Endometrial microvascular endothelial cells (primary cell): Measurements from ENCODE around the gene SCGB3A2. TPM values are rescaled to one million over a fixed set of nuclear protein-coding genes. Genes with fewer than 3 reads are reported as not detected.
"Not testable (repeated sequence)": the region's sequence is repeated elsewhere in the genome, so short reads cannot be mapped to it uniquely, and the experiment has no call there.

ENCODE experiments used
- in situ Hi-C: cut with HindIII; loops from 2 replicates; pipeline ENCODE4 v1.10.0; 2017; ENCODE audit warnings: low sequenced_read_pairs, low pct_unique_long_range_greater_than_20kb; ENCODE audit errors: inconsistent ontology term
- total RNA-seq: library from RNA; depleted of rRNA; stranded (reverse); fragments of >200 nt; gene quantifications from one replicate; pipeline ENCODE4 v1.2.3, GENCODE V29; 2015; ENCODE audit errors: inconsistent ontology term

SCGB3A2 gene
- total RNA-seq, 1 donor from 2014 or later: not detected

DNA sequence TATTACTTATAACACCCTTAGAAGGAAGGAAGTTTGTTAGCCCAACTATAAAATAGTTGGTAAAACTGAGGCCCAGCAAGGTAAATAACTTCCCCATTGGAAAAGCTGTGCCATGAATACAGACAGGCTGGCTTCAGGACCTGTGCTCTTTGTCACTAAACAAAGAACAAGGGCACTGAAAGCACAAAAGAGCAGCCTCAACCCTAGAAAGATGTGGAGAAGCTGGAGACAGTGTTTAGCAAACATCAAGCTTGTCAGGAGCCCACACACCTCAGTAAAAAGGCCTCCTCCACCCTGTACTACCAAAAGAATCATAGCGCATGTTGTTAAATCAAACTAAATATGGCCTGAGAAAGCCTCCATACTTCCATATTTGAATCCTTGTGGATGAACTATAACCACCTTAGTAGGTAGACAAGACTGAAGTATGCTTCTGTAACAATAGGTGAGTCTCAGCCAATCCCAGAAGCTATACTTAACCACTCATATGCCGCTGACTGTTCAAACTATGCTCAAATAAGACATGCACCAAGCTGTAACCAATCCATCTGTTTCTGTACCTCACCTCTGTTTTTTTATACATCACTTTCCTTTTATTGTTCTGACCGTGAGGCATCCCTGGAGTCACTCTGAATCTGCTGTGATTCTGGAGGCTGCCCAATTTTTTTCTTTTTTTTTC is 18.4 kb upstream of the SCGB3A2 start:
- in situ Hi-C loops: no loop called here

DNA sequence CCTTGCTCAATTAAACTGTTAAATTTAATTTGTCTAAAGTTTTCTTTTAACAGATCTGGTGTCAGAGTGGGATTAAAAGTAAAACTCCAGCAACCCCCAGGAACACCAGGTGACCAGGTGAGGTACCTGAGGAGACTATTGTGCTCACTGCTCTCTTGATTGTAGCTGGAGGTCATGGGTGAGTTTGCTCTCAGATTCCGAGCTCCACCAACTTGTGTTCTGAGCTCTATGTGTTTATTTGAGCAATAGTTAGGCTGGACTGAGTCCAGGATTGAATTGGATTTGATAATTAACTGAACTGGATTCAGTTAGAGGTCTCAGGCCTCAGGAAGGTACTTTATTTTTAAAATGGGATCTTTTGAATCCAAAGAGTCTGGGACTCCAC is 17.9 kb upstream of the SCGB3A2 start:
- in situ Hi-C loops: no loop called here

DNA sequence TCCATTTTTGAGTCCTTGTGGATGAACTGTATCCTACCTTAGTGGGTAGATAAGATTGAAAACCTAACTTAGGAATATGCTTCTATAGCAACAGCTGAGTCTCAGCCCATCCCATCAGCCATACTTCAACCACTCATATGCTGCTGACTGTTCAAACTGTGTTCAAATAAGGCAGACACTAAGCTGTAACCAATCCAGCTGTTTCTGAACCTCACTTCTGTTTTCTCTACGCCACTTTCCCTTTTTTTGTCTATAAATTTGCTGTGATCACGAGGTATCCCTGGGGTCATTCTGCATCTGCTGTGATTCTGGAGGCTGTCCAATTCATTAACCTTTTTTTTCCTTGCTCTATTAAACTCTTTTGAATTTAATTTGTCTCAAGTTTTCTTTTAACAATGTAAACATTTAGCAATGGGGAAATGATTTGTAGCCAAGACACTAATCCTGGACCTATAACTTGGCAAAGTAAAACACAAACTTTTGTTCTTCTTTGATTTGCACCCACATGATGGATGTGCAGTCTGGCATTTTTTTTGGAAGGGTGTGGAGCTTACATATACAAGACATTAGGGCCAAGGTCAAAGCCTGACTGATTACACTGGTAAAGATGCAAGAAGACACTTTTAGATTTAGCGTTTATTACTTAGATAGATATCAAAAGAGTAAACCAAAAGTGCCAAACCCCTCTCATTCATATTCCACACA is 14.9 kb upstream of the SCGB3A2 start:
- in situ Hi-C loops: no loop called here

DNA sequence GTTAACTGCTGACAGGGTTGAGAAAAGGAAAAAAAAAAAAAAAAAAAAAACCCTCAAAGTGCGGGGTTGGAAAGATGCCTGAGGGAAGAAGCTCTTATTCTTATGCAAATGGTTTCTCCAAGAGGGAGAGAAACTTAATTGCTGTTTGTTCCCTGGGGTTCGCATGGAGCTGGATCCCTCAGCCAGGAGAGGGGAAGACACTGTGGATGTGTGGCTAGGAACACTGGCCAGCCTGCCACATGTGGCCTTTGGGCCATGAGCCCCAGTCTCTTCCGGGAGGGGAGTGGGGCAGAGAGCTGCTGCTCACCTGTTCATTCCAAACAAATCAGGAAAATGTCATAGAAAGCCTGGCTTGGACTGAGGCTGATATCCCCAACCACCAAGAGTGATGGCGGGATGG is 9.4 kb upstream of the SCGB3A2 start:
- in situ Hi-C loops: no loop called here

DNA sequence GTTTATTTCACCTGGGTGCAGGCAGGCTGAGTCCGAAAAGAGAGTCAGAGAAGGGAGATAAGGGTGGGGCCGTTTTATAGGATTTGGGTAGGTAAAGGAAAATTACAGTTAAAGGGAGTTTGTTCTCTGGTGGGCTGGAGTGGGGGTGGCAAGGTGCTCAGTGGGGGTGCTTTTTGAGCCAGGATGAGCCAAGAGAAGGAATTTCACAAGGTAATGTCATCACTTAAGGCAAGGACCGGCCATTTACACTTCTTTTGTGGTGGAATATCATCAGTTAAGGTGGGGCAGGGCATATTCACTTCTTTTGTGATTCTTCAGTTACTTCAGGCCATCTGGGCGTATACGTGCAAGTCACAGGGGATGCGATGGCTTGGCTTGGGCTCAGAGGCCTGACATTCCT is 8.6 kb upstream of the SCGB3A2 start:
- in situ Hi-C loops: not testable (repeated sequence)

DNA sequence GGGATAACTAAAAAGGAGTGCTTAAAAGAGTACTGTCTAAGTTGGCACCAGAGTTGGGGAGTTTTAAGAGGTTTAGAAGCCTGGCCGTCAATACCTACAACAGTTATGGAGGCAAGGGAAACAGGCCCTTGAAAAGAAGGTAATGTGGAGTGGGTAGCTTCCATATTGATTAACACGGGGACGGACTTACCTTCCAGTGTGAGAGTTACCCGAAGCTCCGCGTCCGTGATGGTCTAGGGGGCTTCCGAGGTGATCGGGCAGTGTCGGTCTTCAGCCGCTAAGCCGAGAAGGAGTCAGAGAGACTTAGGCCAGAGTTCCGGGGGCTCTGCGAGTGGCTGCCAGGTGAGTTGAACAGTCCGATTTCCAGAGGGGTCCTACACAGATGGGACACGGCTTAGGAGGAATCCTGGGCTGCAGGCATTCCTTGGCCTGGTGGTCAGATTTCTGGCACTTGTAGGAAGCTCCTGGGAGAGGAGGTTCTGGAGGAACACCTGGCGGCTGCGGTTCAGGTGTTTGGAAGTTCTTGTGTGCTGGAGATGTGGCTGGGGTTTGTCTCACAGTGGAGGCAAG is 6.4 kb upstream of the SCGB3A2 start:
- in situ Hi-C loops: not testable (repeated sequence)

DNA sequence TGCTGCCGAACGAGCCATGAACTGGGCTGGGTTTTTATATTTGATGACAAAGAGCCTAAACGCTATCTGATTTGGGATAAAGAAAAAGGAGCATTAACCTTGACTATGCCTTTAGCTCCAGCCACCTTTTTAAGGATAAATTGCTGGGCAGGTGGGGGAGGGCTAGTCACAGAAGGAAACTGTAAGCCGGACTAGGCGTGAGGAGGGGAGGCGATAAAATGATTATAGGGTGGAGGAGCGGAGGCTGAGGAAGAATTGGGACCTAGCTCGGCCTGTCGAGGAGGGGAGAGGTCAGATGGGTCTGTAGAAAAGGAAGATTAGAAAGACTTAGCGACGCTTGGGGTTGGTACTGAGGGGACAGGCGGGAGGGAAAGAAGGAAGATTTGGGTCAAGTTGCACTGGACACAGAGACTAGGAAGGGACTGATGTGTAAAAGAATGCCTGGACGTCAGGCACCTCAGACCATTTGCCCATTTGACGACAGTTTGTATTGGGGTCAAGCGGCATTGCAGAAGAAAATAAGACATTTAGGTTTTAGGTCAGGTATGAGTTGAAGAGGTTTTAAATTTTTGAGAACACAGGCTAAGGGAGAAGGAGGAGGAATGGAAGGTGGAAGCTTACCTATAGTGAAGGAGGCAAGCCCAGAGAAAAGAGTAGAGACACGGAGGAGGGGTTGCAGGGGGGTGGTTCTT is 5.6 kb upstream of the SCGB3A2 start:
- in situ Hi-C loops: not testable (repeated sequence)

DNA sequence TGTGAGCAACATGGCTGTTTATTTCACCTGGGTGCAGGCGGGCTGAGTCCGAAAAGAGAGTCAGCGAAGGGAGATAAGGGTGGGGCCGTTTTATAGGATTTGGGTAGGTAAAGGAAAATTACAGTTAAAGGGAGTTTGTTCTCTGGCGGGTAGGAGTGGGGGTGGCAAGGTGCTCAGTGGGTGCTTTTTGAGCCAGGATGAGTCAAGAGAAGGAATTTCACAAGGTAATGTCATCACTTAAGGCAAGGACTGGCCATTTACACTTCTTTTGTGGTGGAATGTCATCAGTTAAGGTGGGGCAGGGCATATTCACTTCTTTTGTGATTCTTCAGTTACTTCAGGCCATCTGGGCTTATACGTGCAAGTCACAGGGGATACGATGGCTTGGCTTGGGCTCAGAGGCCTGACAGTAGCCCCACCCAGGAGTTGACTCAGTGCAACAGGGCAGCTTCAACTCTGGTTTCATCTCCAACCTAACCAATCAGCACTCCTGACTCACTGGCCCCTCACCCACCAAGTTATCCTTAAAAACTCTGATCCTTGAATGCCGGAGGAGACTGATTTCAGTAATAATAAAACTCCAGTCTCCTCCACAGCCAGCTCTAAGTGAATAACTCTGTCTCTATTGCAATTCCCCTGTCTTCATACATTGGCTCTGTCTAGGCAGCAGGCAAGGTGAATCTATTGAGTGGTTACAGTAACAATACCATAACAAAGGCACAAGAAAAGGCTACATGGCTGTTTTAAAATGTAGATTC is 4.2 kb upstream of the SCGB3A2 start:
- in situ Hi-C loops: not testable (repeated sequence)

DNA sequence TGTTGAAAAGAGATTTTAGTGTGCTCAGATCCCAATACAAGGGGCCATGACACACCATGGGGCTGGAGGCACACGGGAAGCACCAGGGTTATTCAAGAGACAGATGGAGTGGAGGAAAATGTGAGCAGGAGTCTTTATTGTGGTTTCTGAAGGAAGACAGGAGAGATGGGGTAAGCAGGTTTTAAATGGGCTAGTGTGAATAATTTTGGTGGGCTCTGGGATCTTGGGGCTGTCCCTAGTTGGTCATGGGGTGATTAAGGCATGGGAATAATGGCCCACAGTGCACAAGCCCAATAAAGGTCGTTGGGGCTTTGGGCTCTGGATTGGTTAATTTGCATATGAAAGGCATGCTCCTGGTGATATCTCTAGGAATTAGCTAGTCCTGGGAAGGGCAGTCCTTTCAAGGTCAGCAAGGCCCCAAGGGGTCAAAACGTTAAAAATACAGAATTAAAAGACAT is 3.6 kb upstream of the SCGB3A2 start:
- in situ Hi-C loops: no loop called here

DNA sequence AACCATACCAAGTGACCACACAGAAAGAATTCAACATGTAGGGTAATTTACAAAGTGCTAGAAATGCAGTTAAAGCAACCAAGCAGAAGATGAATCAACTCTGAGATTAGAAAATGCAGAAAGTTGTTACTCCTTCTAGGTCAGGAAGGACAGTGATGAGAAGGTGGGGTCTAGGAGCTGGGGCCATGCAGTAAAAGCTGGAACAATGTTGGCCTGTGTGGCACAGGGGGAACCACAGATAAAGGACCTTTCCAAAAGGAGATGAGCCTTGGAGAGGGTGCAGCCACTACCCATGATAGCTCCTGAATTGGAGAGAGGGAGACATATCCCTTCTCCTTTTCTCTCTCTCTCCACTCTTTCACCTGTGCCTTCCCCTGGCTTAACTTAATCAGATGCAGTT is 2.4 kb upstream of the SCGB3A2 start:
- in situ Hi-C loops: no loop called here

DNA sequence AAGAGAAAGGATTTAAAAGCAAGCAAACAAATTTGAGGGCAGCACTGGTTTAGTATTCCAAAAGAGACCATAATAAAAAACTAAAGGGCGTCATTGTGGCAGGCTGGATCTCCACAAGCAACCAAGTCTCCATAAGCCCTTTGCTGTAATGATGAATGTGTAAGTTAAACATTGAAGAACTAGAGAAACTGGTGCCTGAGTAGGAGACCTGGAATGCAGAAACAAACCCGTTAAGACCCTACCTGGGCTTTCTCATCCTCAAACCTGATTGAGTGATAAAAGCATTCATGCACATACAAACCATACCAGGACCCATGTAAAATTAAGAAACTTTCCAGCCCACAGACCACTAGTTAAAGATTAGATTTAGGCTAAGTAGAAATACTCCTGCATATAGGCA is 1.9 kb upstream of the SCGB3A2 start:
- in situ Hi-C loops: no loop called here

DNA sequence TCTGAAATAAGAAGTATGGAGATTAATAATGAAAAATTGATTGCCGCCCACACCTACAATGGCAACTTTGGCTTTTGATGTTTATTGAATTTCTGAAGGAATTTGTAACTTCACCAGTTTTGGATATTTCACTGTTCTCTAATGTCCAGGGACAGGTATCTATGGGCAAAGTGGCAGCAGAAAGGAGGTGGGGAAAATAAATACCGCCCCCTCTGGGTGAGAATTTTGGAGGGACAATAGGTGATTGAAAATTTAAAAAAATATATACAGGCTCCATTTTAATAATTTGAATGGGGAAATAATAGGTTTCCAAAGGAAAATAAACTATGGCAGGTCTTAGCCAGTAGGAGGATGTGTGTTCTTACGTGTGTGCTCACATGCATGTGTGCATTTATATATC is 1.3 kb downstream of the SCGB3A2 start:
- in situ Hi-C loops: loop anchor here (5.0 kb wide), 1 partner anchor 53 kb away; no protein-coding TSS in a partner anchor

DNA sequence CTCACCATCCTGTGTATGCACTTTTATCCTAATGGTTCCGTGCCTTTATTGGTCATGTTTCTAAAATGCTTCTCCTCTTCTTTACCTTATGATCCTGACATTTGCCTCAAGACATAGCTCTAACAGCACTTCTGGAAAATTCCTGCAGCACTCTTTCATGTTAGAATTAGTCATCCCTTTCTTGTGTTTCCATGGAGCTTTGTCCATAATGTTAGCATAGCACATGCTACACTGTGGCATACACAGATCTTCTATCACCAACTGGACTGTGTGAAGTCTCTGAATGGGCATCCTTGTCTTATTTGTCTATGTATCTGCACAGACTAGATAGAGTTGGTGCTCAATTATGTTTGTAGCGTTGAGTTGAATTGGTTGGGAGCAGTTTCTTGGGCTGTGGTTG is 2.0 kb downstream of the SCGB3A2 start:
- in situ Hi-C loops: loop anchor here (5.0 kb wide), 1 partner anchor 52 kb away; no protein-coding TSS in a partner anchor

DNA sequence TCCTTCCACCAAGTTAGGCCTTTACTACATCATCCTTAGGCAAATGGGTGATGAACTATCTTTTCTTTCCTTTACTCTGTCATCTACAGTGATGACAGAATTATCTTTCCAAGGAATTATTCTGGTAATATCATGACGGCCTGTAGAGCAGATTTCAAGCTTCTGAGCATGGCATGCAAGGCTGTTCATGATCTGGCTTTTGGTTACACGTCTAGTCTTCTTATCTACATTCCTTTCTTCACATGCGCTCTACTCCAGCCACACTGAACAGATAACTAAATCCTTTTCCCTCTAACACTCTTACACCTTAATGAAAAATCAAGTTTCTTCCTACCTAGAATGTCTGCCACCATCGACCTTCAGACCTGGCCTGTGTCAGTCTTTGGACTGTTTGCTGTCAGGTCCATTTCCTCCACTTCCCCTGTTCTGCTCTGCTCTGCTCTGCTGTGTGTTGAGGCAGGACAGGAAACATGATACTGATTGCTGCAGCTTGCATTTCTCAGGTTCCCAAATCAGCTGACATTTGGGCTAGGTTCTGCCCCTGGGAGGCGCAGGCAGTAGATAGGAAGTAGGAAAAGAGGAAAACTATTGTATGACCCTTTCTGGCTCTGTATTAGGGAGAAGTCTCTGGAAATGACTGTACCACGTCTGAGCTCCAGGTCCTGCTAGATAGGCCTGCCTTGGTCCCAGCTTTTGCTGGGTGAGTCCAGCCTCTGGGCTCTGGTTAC is 4.2 kb downstream of the SCGB3A2 start:
- in situ Hi-C loops: loop anchor here (5.0 kb wide), 1 partner anchor 50 kb away; no protein-coding TSS in a partner anchor

DNA sequence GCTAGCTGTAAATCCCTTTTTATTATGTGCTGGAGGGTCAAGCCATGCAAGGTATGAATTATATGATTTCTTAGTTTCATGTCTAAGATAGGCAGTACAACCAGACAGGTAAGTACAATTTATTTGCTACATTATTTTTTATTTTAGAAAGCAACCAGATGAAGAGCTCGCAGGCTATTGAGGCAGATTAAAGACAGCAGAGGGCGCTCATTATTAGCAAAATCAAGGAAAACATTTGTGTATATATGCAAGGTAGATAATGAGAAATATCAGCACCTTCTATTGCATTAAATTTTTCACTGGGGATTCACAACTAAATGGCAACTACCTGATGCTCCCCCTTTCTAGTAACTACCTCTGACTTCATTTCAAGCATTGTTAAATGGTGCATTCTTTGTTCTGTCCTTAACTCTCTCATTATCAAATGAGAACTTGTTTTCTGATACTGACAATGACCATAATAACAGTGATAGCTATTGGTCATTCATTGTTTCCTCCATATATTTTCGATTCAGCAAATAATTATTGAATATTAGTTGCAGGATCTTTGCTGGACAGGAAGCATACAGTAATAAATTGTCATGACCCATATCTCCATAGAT is 8.6 kb downstream of the SCGB3A2 start:
- in situ Hi-C loops: no loop called here

DNA sequence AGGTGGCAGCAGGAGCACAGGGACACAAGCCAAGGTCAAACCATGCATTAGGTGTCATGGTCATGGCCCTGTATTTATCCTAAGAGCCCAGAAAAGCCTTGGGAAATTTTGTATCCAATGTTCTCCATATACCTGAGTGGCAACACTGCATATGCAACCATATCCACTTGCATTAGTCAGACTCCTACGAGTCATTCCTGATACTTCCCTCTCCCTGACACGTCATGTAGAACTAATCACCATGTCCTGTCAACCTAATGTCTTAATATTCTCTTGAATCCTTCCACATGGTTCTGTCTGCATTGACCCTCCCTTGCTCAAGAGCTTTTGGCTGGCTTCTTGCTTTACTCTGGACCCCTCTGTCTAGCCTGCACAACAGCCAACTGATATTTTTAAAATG is 9.4 kb downstream of the SCGB3A2 start:
- in situ Hi-C loops: no loop called here

DNA sequence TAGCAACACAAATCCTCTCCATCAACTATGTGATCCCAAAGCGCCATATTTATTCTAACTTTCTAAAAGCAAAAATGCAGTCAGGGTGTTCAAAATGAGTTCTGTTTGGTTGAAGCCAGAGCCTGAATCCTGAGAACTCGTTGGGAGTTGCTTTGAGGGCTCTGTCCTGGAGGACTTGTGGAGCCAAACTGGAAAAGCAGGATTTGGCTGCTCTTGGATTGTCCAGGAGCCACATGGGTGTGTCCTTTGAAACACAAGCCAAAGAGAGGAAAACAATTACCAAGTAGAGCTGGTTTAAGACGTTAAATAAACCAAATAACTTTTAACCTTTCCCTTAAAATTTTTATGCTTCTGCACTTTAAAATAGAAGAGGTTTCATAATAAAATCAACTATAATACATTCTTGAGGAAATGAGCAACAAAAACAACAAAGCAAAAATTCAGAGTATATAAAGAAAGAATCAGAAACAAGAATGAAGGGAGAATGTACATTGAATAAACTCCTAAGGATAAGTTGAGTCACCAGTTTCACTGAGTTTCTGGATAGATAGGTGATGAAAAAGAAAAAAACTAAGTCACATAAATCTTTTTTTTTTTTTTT is 14.3 kb downstream of the SCGB3A2 start:
- in situ Hi-C loops: no loop called here

DNA sequence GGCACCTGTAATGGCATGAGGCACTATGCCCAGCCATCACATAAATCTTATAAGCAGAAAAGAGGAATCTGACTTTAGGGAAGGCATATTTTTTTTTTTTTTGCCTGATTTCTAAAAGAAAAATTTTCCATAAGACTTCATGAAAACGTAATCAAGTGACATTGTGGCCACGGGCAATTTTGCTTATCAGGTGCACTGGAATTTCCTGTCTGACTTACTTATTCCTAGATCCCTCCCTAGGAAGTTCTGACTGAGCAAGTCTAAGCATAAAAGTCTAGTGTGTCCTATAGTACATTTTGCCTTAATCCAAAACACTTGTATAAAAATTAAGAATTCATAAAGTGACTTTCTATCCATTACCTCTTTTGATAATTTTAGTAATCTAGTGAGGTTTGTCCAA is 15.3 kb downstream of the SCGB3A2 start:
- in situ Hi-C loops: no loop called here
